Trophoblast cell (in vitro differentiated cells and primary cell): ENCODE results near the gene NAP1L4.

Experiments used
- DNase-seq, 2 donors: peaks; one replicate each; pipeline ENCODE4 v3.0.0-alpha.2; 2016
- H2AFZ ChIP-seq: 2 replicates; pipeline ENCODE4 v1.6.1; 2013; ENCODE audit warnings: low read length, moderate library complexity, mild to moderate bottlenecking; ENCODE audit not compliant: insufficient read depth, poor library complexity
- H2AK5ac ChIP-seq: 2 replicates; pipeline ENCODE4 v1.6.1; 2013; ENCODE audit warnings: mild to moderate bottlenecking, low read length
- H2BK120ac ChIP-seq: 2 replicates; pipeline ENCODE4 v1.6.1; 2013; ENCODE audit warnings: low read length, mild to moderate bottlenecking, moderate library complexity; ENCODE audit not compliant: insufficient read depth, poor library complexity
- H2BK12ac ChIP-seq: 2 replicates; pipeline ENCODE4 v1.6.1; 2013; ENCODE audit warnings: mild to moderate bottlenecking, low read length, moderate library complexity
- H2BK5ac ChIP-seq: 2 replicates; pipeline ENCODE4 v1.6.1; 2013; ENCODE audit warnings: low read length, low read depth, moderate library complexity, mild to moderate bottlenecking; ENCODE audit not compliant: poor library complexity
- H3K14ac ChIP-seq: 2 replicates; pipeline ENCODE4 v1.6.1; 2013; ENCODE audit warnings: mild to moderate bottlenecking, low read length
- H3K18ac ChIP-seq: 2 replicates; pipeline ENCODE4 v1.6.1; 2013; ENCODE audit warnings: mild to moderate bottlenecking, low read length
- H3K23ac ChIP-seq: 2 replicates; pipeline ENCODE4 v1.6.1; 2013; ENCODE audit warnings: low read length
- H3K27ac ChIP-seq: 2 replicates; pipeline ENCODE4 v1.5.1; 2013; ENCODE audit warnings: low read depth, mild to moderate bottlenecking, inconsistent platforms, low read length, moderate library complexity
- H3K27me3 ChIP-seq: 2 replicates; pipeline ENCODE4 v1.6.1; 2013; ENCODE audit warnings: inconsistent platforms, mild to moderate bottlenecking, low read length, moderate library complexity; ENCODE audit not compliant: insufficient read depth
- H3K36me3 ChIP-seq, 2 experiments: 1 replicate in 1 of 2; 2 replicates in 1 of 2; pipeline ENCODE4 v1.6.1; 2013; ENCODE audit warnings: low read length in 2 of 2, mild to moderate bottlenecking in 2 of 2, moderate library complexity in 1 of 2; ENCODE audit not compliant: insufficient read depth in 2 of 2, control insufficient read depth in 1 of 2
- H3K4ac ChIP-seq: 2 replicates; pipeline ENCODE4 v1.6.1; 2013; ENCODE audit warnings: low read depth, mild to moderate bottlenecking, low read length, moderate library complexity
- H3K4me1 ChIP-seq, 2 experiments: 1 replicate in 1 of 2; 2 replicates in 1 of 2; pipeline ENCODE4 v1.6.1; 2013; ENCODE audit warnings: low read length in 2 of 2, mild to moderate bottlenecking in 2 of 2, moderate library complexity in 1 of 2; ENCODE audit not compliant: insufficient read depth in 2 of 2, control insufficient read depth in 1 of 2
- H3K4me2 ChIP-seq: 2 replicates; pipeline ENCODE4 v1.6.1; 2013; ENCODE audit warnings: inconsistent platforms, mild to moderate bottlenecking, low read length, moderate library complexity
- H3K4me3 ChIP-seq: 2 replicates; pipeline ENCODE4 v1.5.1; 2013; ENCODE audit warnings: mild to moderate bottlenecking, low read depth, low read length, inconsistent platforms
- H3K79me1 ChIP-seq: one replicate; pipeline ENCODE4 v1.6.1; 2013; ENCODE audit warnings: low read length
- H3K79me2 ChIP-seq: 2 replicates; pipeline ENCODE4 v1.6.1; 2013; ENCODE audit warnings: low read length, mild to moderate bottlenecking; ENCODE audit not compliant: control insufficient read depth, insufficient read depth, poor library complexity
- H3K9ac ChIP-seq: 2 replicates; pipeline ENCODE4 v1.6.1; 2013; ENCODE audit warnings: mild to moderate bottlenecking, low read length
- H3K9me3 ChIP-seq: 2 replicates; pipeline ENCODE4 v1.6.1; 2013; ENCODE audit warnings: low read depth, mild to moderate bottlenecking, control low read depth, inconsistent platforms, low read length; ENCODE audit not compliant: insufficient read depth
- H4K12ac ChIP-seq: 2 replicates; pipeline ENCODE4 v1.6.1; 2013; ENCODE audit warnings: low read depth, mild to moderate bottlenecking, low read length, moderate library complexity
- H4K8ac ChIP-seq: 2 replicates; pipeline ENCODE4 v1.6.1; 2013; ENCODE audit warnings: low read depth, mild to moderate bottlenecking, low read length, moderate library complexity
- H4K91ac ChIP-seq: one replicate; pipeline ENCODE4 v1.6.1; 2013; ENCODE audit warnings: low read depth, mild to moderate bottlenecking, low read length, moderate library complexity
- WGBS: extraction: QIAGEN DNeasy Blood & Tissue Kit; methylation state at CpG from one replicate; pipeline ENCODE4 v1.1.7; 2013; ENCODE audit warnings: missing lambda C conversion rate; ENCODE audit not compliant: insufficient read length, insufficient coverage; ENCODE audit errors: extremely low coverage; 5-methylcytosine and 5-hydroxymethylcytosine counted together

Gene NAP1L4

GRCh38 chr11:3026803-3027202, 34.7 kb upstream of the NAP1L4 start:
- no peak overlapping the region for H3K4me2 ChIP-seq
- H3K4me1 ChIP-seq: peaks cover 6 to 8% of the 10 kb centered on the region in 2 experiments
- no CpG with 5 or more reads among the region's 8 CpGs for WGBS

GRCh38 chr11:3022982-3023381, 30.9 kb upstream of the NAP1L4 start:
- H3K23ac ChIP-seq: no peak overlapping the region
- no peak overlapping the region for H3K14ac ChIP-seq
- no peaks in the 10 kb centered on the region for H3K79me1 ChIP-seq
- H3K36me3 ChIP-seq: peaks cover 46 to 54% of the 10 kb centered on the region in 2 experiments
- no peak overlapping the region for H2BK12ac ChIP-seq
- no peak overlapping the region for H3K4me2 ChIP-seq
- H3K9me3 ChIP-seq: no peaks in the 10 kb centered on the region
- H3K4me1 ChIP-seq: peaks cover 6 to 8% of the 10 kb centered on the region in 2 experiments
- no peak overlapping the region for H2BK5ac ChIP-seq
- no peak overlapping the region for H2BK120ac ChIP-seq
- H3K9ac ChIP-seq: no peak overlapping the region
- no peak overlapping the region for H3K4me3 ChIP-seq
- no peaks in the 10 kb centered on the region for H3K27me3 ChIP-seq
- H2AFZ ChIP-seq: no peak overlapping the region
- no CpG with 5 or more reads among the region's 4 CpGs for WGBS
- peak overlapping the region; percentile 8 for H3K27ac ChIP-seq
- H4K91ac ChIP-seq: no peak overlapping the region
- peak; percentile 30 to 44 for DNase-seq
- H3K18ac ChIP-seq: no peak overlapping the region
- no peaks in the 10 kb centered on the region for H3K79me2 ChIP-seq
- H4K8ac ChIP-seq: no peak overlapping the region
- H4K12ac ChIP-seq: no peak overlapping the region
- H2AK5ac ChIP-seq: no peak overlapping the region
- H3K4ac ChIP-seq: no peak overlapping the region

More at GRCh38 chr11:3026803-3027202, 34.7 kb upstream of the NAP1L4 start:
- Histone ChIP-seq H4K8ac (no peak overlapping the region), H2BK12ac (no peak overlapping the region), H3K4me3 (no peak overlapping the region), H3K27ac (no peak overlapping the region), H2AK5ac (no peak overlapping the region), H3K23ac (no peak overlapping the region), H3K27me3 (no peaks in the 10 kb centered on the region), H3K14ac (no peak overlapping the region), H3K9ac (no peak overlapping the region), H3K18ac (no peak overlapping the region), H2AFZ (no peak overlapping the region), H3K79me2 (no peaks in the 10 kb centered on the region), H2BK120ac (no peak overlapping the region), H3K9me3 (no peaks in the 10 kb centered on the region), H3K4ac (no peak overlapping the region), H3K36me3 (peaks cover 49% of the 10 kb centered on the region in 2 experiments), H2BK5ac (no peak overlapping the region), H3K79me1 (no peaks in the 10 kb centered on the region), H4K91ac (no peak overlapping the region), H4K12ac (no peak overlapping the region)
- DNase-seq: no peak

DNA sequence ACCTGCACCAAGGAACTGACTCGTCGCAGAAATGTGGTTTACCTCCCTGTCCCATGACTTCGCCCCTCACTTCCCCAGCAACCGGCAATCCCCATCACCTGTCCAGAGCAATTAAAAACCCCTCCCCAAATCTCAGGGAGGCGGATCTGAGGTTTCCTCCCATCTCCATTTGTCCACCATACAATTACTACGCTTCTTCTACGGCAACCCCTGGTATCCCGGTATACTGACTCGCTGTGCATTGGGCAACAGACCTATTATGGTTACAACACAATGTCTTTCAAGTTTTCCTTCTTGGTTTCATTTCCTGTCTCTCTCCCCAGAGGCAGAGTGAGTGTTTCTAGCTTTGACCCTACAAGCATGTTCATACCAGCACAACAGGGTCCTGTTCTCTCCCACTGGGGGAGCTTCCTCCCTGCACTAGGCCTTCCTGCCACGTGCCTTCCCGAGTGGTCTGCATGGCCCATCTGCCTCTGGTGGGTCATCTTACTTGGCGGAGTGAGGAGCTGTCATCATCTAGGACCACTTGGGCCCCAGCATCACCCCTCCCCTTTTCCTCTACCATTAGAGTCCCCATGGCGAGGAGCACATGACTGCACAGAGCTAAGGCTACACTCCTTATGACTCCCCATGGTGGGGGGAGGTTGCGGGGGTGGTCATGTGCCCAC, 30.3 kb upstream of the NAP1L4 start:
- peak overlapping the region; percentile 71 for H3K23ac ChIP-seq
- peaks cover 44 to 55% of the 10 kb centered on the region in 2 experiments for H3K36me3 ChIP-seq
- no peak overlapping the region for H2BK12ac ChIP-seq
- H4K8ac ChIP-seq: no peak overlapping the region
- no peak overlapping the region for H3K4me3 ChIP-seq
- H3K14ac ChIP-seq: no peak overlapping the region
- no peaks in the 10 kb centered on the region for H3K27me3 ChIP-seq
- H3K18ac ChIP-seq: no peak overlapping the region
- no peak overlapping the region for H2BK120ac ChIP-seq
- no CpG with 5 or more reads among the region's 14 CpGs for WGBS
- no peak overlapping the region for H2BK5ac ChIP-seq
- no peak overlapping the region for H2AFZ ChIP-seq
- no peaks in the 10 kb centered on the region for H3K79me1 ChIP-seq
- peak overlapping the region; percentile 8 for H3K27ac ChIP-seq
- no peaks in the 10 kb centered on the region for H3K9me3 ChIP-seq
- H3K4ac ChIP-seq: no peak overlapping the region
- peak overlapping the region; percentile 45 for H3K9ac ChIP-seq
- H3K79me2 ChIP-seq: no peaks in the 10 kb centered on the region
- no peak overlapping the region for H3K4me2 ChIP-seq
- peak; percentile 63 to 84 for DNase-seq
- H2AK5ac ChIP-seq: no peak overlapping the region
- H4K12ac ChIP-seq: no peak overlapping the region
- H4K91ac ChIP-seq: no peak overlapping the region
- H3K4me1 ChIP-seq: peaks cover 6 to 8% of the 10 kb centered on the region in 2 experiments

- H3K9ac ChIP-seq: no peak overlapping the region
- H4K91ac ChIP-seq: no peak overlapping the region
- no peak overlapping the region for H4K8ac ChIP-seq
- no peak overlapping the region for H3K4ac ChIP-seq
- DNase-seq: peak in 1 of 2 donors; percentile 29
- H2BK12ac ChIP-seq: no peak overlapping the region
- H3K4me3 ChIP-seq: no peak overlapping the region
- no peaks in the 10 kb centered on the region for H3K79me1 ChIP-seq
- H3K4me1 ChIP-seq: peaks cover 6 to 8% of the 10 kb centered on the region in 2 experiments
- no peak overlapping the region for H3K4me2 ChIP-seq
- H4K12ac ChIP-seq: no peak overlapping the region
- no peak overlapping the region for H3K18ac ChIP-seq
- H3K79me2 ChIP-seq: no peaks in the 10 kb centered on the region
- no peak overlapping the region for H3K23ac ChIP-seq
- no peak overlapping the region for H3K27ac ChIP-seq
- no peak overlapping the region for H2AFZ ChIP-seq
- H2BK5ac ChIP-seq: no peak overlapping the region
- WGBS: no CpG with 5 or more reads among the region's 4 CpGs
- peaks cover 47 to 56% of the 10 kb centered on the region in 2 experiments for H3K36me3 ChIP-seq
- no peak overlapping the region for H2AK5ac ChIP-seq
- no peak overlapping the region for H2BK120ac ChIP-seq
- no peak overlapping the region for H3K14ac ChIP-seq
- no peaks in the 10 kb centered on the region for H3K27me3 ChIP-seq
- H3K9me3 ChIP-seq: no peaks in the 10 kb centered on the region
These were observed 29.0 kb upstream of the NAP1L4 start for GRCh38 chr11:3021125-3021524.
